Nephron (organoid): ENCODE data around the gene FSTL1.

Source experiments
- H3K27ac Mint-ChIP-seq, 3 experiments: 2 replicates each; pipeline ENCODE4 v1.8.0; 2020; ENCODE audit warnings: mixed read lengths in 3 of 3, mild to moderate bottlenecking in 2 of 3, moderate library complexity in 1 of 3
- H3K27me3 Mint-ChIP-seq: 2 replicates; pipeline ENCODE4 v1.8.0; 2021; ENCODE audit warnings: low read depth, mild to moderate bottlenecking, moderate library complexity, mixed read lengths
- H3K36me3 Mint-ChIP-seq: 2 replicates; pipeline ENCODE4 v1.8.0; 2020; ENCODE audit warnings: low read depth, mixed read lengths
- H3K4me1 Mint-ChIP-seq: 2 replicates; pipeline ENCODE4 v1.8.0; 2020; ENCODE audit warnings: mixed read lengths
- H3K4me3 Mint-ChIP-seq, 3 experiments: 2 replicates each; pipeline ENCODE4 v1.8.0; 2020; ENCODE audit warnings: mild to moderate bottlenecking in 3 of 3, mixed read lengths in 3 of 3, moderate library complexity in 2 of 3
- H3K9me3 Mint-ChIP-seq: 2 replicates; pipeline ENCODE4 v1.8.0; 2020; ENCODE audit warnings: mixed read lengths
- TF ChIP-seq, protein P1 (sequence below), 3 experiments: fragments of 200-600 bp; sonication (generic); IDR thresholded peaks; one replicate each; pipeline ENCODE4 v1.5.0; 2021; ENCODE audit warnings: antibody characterized with exemption in 3 of 3; ENCODE audit not compliant: unreplicated experiment in 3 of 3

FSTL1 gene

DNA sequence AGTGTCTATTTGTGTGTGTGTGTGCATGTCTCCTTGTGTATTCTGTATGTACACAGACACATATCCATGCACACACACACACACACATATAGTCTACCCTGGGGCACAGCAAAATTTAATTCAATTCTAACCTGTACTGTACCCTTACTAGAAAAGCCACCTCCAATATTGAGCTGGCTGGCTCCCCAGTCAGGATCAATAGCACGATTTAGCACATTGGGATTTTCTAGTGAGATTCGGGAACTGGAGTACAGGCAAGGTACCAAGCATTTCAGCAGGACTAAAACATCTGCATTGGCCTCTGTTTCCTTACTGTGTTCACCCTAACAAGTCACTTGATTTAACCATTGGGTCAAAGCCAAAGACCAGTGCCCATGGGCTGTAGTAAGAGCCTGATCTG, 13.2 kb downstream of the FSTL1 start:
- H3K27ac Mint-ChIP-seq, result peak overlapping the region; percentile 96
- H3K4me1 Mint-ChIP-seq, result peaks cover 87% of the 10 kb centered on the region
- TF ChIP-seq, protein P1, sequence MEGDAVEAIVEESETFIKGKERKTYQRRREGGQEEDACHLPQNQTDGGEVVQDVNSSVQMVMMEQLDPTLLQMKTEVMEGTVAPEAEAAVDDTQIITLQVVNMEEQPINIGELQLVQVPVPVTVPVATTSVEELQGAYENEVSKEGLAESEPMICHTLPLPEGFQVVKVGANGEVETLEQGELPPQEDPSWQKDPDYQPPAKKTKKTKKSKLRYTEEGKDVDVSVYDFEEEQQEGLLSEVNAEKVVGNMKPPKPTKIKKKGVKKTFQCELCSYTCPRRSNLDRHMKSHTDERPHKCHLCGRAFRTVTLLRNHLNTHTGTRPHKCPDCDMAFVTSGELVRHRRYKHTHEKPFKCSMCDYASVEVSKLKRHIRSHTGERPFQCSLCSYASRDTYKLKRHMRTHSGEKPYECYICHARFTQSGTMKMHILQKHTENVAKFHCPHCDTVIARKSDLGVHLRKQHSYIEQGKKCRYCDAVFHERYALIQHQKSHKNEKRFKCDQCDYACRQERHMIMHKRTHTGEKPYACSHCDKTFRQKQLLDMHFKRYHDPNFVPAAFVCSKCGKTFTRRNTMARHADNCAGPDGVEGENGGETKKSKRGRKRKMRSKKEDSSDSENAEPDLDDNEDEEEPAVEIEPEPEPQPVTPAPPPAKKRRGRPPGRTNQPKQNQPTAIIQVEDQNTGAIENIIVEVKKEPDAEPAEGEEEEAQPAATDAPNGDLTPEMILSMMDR (IDR thresholded peaks at IDR 0.05; ENCODE audit: unreplicated experiment in 3 of 3), result no peak
- H3K36me3 Mint-ChIP-seq, result peaks cover 55% of the 10 kb centered on the region
- no peaks in the 10 kb centered on the region for H3K9me3 Mint-ChIP-seq
- no peaks in the 10 kb centered on the region for H3K27me3 Mint-ChIP-seq
- H3K4me3 Mint-ChIP-seq, result no peak overlapping the region

DNA sequence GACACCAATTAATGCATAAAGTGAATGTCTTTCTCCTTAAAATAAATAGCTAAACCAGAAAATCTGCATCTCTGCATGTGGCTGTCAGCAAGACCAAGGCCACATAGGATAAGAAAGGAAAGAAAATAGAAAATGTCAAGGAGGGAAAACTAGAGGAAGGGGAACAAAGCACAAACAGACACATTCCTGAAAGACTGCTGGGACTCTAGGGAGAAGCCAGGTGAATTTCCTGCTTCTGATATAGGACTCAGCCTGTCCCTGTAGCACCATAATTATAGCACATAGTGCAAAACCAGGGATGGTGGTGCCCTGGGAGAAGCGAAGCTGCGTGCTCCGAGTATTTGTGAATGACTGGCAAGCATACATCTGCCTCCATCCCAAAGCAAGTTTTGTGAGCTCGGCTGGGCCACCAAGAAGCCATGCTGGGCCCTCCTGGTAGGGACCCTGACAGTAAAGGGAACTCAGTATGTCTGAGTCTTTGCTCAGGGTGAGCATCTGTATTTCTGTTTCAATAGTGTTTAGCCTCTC, 14.2 kb downstream of the FSTL1 start:
- Mint-ChIP-seq H3K9me3 (no peaks in the 10 kb centered on the region), H3K4me3 (no peak overlapping the region), H3K4me1 (peaks cover 90% of the 10 kb centered on the region), H3K27me3 (no peaks in the 10 kb centered on the region), H3K36me3 (peaks cover 60% of the 10 kb centered on the region), H3K27ac (peak overlapping the region; percentile 80 to 96 (median 80))
- TF ChIP-seq, protein P1 (IDR thresholded peaks at IDR 0.05; ENCODE audit: unreplicated experiment in 3 of 3), result no peak

DNA sequence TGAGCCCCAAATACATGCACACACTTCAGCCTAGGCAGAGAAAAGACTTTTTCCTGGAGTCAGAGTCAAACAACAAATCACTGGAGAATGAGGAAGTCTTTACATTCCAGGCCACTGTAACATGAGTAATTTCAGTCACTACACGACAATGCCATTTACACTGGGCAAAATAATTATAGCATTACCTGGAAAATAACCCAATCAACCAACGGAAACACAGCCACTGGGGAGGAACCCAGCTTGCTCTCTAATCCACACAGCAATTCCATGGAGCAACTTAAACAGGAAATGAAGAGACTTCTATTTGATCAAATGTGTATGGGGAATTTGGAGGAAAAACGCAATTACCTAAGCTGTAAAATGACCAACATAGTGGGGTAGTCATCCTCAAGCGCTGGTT, 15.2 kb downstream of the FSTL1 start:
- Mint-ChIP-seq H3K4me3 (peak overlapping the region in 2 of 3 experiments; percentile 3 to 7), H3K27ac (peak overlapping the region; percentile 80 to 96 (median 80))

DNA sequence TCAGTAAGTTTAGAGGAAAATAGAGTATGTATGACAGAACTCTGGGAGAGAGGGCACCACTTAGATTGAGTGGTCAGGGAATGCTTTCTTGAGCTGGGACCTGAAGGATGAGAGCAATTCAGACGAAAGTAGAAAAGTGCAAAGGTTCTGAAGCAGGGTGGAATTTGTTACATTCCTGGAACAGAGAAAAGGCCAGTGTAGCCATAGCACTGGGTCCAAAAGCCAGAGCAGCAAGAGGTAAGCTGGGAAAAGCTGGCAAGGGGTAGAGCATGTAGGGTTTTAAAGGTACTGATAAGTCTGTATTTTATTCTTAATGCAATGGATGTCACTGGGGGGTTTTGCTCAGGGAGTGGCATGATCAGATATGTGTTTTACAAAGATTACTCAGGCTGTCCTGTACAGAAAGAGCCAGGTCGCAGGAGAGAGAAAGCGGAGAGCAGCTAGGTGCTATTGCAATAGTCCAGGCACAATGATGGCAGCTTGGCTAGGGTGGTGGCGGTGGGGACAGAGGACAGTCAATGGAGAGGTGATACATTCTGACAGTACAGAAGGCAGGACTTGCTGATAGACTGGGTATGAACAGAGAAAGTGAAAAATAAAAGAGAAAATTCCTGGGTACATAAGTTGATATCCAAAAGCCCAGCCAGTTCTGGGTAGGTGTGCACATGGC, 17.0 kb downstream of the FSTL1 start:
- Mint-ChIP-seq H3K4me1 (peaks cover 84% of the 10 kb centered on the region), H3K36me3 (peaks cover 56% of the 10 kb centered on the region)

More for the DNA sequence above, 15.2 kb downstream of the FSTL1 start:
- peaks cover 81% of the 10 kb centered on the region for H3K4me1 Mint-ChIP-seq
- no peaks in the 10 kb centered on the region for H3K27me3 Mint-ChIP-seq
- TF ChIP-seq, protein P1 (IDR thresholded peaks at IDR 0.05; ENCODE audit: unreplicated experiment in 3 of 3), result no peak
- no peaks in the 10 kb centered on the region for H3K9me3 Mint-ChIP-seq
- peaks cover 54% of the 10 kb centered on the region for H3K36me3 Mint-ChIP-seq

DNA sequence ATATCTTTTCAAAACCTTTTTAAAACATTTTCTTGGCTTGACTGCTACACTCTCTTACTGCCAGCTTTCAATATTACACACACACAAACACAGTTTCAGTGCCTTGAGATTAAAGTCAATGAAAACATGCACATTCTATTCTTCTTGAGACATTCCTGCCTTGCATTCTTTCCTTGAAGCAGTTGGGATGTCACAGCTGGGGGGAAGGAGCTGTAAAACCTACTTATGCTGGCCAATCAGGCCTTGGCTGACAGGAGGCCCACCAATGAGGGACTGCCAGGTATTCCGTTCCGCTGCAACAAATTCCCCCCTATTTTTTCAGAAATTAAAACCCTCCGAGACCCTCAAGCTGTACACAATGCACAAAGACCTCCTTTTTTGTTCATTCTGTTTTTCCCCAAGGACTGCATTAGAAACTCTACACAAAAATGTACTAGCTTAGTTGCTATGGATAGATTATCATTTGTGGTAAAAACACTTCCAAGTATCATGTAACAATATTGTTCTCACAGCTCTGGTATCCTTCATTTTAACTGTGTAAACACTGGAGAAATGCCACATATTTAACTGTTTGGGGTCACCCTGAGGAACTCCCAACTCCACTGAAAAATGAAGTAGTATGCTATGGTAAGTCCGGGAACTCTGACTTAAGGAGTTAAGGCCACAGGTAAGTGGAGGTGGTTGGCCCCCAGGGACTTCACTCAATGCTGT, 18.5 kb downstream of the FSTL1 start:
- TF ChIP-seq, protein P1 (IDR thresholded peaks at IDR 0.05; ENCODE audit: unreplicated experiment in 3 of 3), result no peak
- no peaks in the 10 kb centered on the region for H3K27me3 Mint-ChIP-seq
- peaks cover 83% of the 10 kb centered on the region for H3K4me1 Mint-ChIP-seq
- peak overlapping the region; percentile 88 to 94 (median 93) for H3K27ac Mint-ChIP-seq
- H3K9me3 Mint-ChIP-seq, result no peaks in the 10 kb centered on the region
- H3K4me3 Mint-ChIP-seq, result peak overlapping the region in 1 of 3 experiments; percentile 7
- peaks cover 56% of the 10 kb centered on the region for H3K36me3 Mint-ChIP-seq

More for the DNA sequence above, 17.0 kb downstream of the FSTL1 start:
- Mint-ChIP-seq H3K27me3 (no peaks in the 10 kb centered on the region), H3K4me3 (no peak overlapping the region), H3K9me3 (no peaks in the 10 kb centered on the region), H3K27ac (peak overlapping the region; percentile 67 to 93 (median 85))
- TF ChIP-seq, protein P1 (IDR thresholded peaks at IDR 0.05; ENCODE audit: unreplicated experiment in 3 of 3), result no peak
